Cerebellar cortex (tissue), 1 donor: ENCODE data around the gene COL18A1.
"Not testable (repeated sequence)": the region's sequence is repeated elsewhere in the genome, so short reads cannot be mapped to it uniquely, and the experiment has no call there.

Experiments used
- DNase-seq: peaks from one replicate; pipeline ENCODE4 v3.0.0-alpha.2; 2015; ENCODE audit warnings: low spot score

The COL18A1 gene

DNA sequence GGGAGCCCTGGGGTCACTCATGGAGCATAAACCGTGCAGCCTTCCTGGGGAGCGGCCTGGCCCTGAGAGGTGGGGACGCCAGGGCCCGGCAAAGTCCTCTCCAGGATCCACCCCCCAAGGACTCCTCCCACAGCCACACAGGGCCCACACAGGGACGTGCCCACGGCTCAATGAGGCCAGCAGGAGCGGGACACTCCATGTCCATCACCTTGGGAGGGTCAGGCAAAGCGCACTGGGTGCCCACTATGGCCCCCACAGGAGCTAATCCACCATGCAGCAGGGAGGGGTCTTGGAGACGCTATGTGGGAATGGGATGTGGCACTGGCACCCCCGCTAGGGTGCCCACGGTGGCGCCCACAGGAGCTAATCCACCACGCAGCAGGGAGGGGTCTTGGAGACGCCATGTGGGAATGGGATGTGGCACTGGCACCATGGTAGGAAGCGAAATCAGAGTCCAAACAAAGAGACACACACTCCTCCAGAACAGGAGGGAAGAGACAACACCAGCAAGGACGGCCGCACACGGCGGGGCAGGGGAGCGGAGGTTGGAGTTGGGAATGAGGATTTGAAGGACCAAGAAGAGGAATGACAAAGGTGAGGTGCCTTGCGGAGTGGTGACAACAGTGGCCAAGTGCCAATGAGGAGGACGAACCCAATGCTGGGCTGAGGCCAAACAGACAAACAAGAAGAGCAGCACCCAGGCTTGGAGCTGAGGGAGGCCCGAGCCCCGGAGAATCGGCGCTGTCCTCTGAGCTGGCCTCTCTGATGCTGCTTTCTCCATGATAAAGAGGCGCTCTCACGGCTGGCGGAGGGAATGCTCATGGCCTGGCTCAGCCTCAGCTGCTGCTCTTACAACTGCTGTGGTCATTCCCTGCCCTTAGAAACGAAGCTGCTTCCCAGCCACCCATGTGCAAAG is 155.4 kb downstream of the COL18A1 start:
- no peak for DNase-seq

DNA sequence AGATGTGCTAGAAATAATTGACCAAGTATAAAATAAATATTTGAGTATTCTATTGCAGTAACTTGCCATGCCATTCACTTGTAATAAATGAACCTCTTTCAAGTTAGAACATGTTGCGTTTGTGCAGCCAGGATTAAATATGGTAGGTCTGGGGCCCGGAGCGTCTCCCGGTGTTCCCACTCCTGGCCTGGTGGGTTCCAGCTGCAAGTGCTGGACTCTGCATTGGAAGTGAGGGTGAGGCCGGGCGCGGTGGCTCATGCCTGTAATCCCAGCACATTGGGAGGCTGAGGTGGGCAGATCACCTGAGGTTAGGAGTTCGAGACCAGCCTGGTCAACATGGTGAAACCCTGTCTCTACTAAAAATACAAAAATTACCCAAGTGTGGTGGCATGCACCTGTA is 156.3 kb downstream of the COL18A1 start:
- DNase-seq: not testable (repeated sequence)

DNA sequence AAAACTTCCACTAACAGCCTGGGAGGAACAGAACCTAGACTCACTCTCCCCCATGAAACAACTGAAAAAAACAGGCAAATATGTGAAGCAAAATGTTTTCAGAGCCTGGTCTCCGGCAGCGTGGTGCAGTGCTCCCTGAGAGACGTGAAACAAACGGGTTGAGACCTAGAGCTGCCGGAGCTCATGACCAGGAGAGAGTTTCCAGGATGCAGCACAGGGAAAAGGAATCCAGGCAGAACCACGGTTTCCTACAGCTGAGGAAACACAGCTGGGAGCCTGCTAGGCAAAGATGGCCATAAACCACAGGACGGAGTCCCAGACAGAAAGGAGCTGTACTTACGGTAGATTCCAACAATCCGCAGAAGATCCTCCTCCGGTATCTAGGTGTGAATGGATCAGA is 157.4 kb downstream of the COL18A1 start:
- no peak for DNase-seq

DNA sequence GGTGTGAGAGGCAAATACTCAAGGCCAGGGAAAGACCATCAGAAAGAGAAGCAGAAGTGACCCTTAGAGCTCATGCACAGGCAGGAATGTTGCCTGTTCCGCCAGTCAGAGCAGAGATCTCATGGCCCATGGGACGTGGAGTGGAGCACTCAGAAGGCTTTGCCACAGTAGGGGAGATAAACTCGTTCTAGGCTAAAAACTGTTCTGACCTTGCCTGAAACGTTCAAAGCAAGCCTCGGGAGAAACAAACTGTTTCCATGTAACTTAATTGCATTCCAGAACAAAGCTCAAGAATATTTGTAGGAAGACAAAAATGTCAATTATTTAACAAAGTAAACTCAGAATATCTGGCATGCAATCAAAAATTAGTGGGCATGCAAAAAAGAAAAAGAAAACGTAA is 158.0 kb downstream of the COL18A1 start:
- DNase-seq: no peak
